GM23338 (cell line): ENCODE results near the gene ACSL4. TPM values are rescaled to one million over a fixed set of nuclear protein-coding genes. Genes with fewer than 3 reads are reported as not detected.

Experiments used
- ATAC-seq: fragments of 200-7000 bp; cut with Tn5 transposase; 3 replicates; pipeline ENCODE4 v1.9.1; 2020
- DNase-seq: peaks from one replicate; pipeline ENCODE4 v3.0.0-alpha.2; 2015; ENCODE audit warnings: low spot score
- H2AFZ ChIP-seq: fragments of 200-600 bp; sonication (generic); 2 replicates; pipeline ENCODE4 v1.8.0; 2016; ENCODE audit warnings: antibody characterized with exemption, mild to moderate bottlenecking, moderate library complexity
- H3F3A ChIP-seq: fragments of 200-600 bp; sonication (generic); replicated peaks from 2 replicates; pipeline ENCODE4 v1.8.0; 2017; ENCODE audit warnings: antibody characterized with exemption, mixed run types, low read depth
- H3K27ac ChIP-seq: fragments of 200-600 bp; sonication (generic); 2 replicates; pipeline ENCODE4 v1.6.1; 2016; ENCODE audit warnings: low read depth
- H3K27me3 ChIP-seq: fragments of 200-600 bp; sonication (generic); 2 replicates; pipeline ENCODE4 v1.8.0; 2016; ENCODE audit warnings: mild to moderate bottlenecking, mixed run types, moderate library complexity; ENCODE audit not compliant: insufficient read depth
- H3K36me3 ChIP-seq: fragments of 200-600 bp; sonication (generic); 2 replicates; pipeline ENCODE4 v1.8.0; 2016; ENCODE audit warnings: mild to moderate bottlenecking; ENCODE audit not compliant: insufficient read depth
- H3K4me1 ChIP-seq: fragments of 200-600 bp; sonication (generic); 2 replicates; pipeline ENCODE4 v1.8.0; 2016; ENCODE audit warnings: mild to moderate bottlenecking, moderate library complexity; ENCODE audit not compliant: insufficient read depth
- H3K4me2 ChIP-seq: fragments of 200-600 bp; sonication (generic); 2 replicates; pipeline ENCODE4 v1.7.1; 2017; ENCODE audit warnings: mixed run types
- H3K4me3 ChIP-seq: fragments of 200-600 bp; sonication (generic); 2 replicates; pipeline ENCODE4 v1.6.1; 2016; ENCODE audit warnings: mixed run types
- H3K79me2 ChIP-seq: fragments of 200-600 bp; sonication (generic); replicated peaks from 2 replicates; pipeline ENCODE4 v1.8.0; 2017; ENCODE audit warnings: mild to moderate bottlenecking; ENCODE audit not compliant: insufficient read depth
- H3K9me2 ChIP-seq: fragments of 200-600 bp; sonication (generic); 2 replicates; pipeline ENCODE4 v1.8.0; 2017; ENCODE audit not compliant: insufficient read depth
- H4K20me1 ChIP-seq: fragments of 200-600 bp; sonication (generic); replicated peaks from 2 replicates; pipeline ENCODE4 v1.8.0; 2017; ENCODE audit warnings: mild to moderate bottlenecking; ENCODE audit not compliant: insufficient read depth
- H3K27ac Mint-ChIP-seq: 2 replicates; pipeline ENCODE4 v1.8.0; 2020; ENCODE audit warnings: inconsistent platforms, mild to moderate bottlenecking, moderate library complexity, mixed read lengths
- H3K27me3 Mint-ChIP-seq: 3 replicates; pipeline ENCODE4 v1.8.0; 2022; ENCODE audit warnings: low read depth, mild to moderate bottlenecking, moderate library complexity, mixed read lengths, inconsistent platforms; ENCODE audit not compliant: insufficient read depth, poor library complexity
- H3K36me3 Mint-ChIP-seq: 3 replicates; pipeline ENCODE4 v1.8.0; 2021; ENCODE audit warnings: low read depth, mild to moderate bottlenecking, inconsistent platforms, moderate library complexity, mixed read lengths
- H3K4me1 Mint-ChIP-seq: 3 replicates; pipeline ENCODE4 v1.8.0; 2020; ENCODE audit warnings: mild to moderate bottlenecking, inconsistent platforms, mixed read lengths
- H3K4me3 Mint-ChIP-seq: 3 replicates; pipeline ENCODE4 v1.8.0; 2021; ENCODE audit warnings: moderate library complexity, mild to moderate bottlenecking, inconsistent platforms, mixed read lengths
- H3K9me3 Mint-ChIP-seq: 3 replicates; pipeline ENCODE4 v1.8.0; 2020; ENCODE audit warnings: moderate library complexity, mild to moderate bottlenecking, inconsistent platforms, mixed read lengths
- CTCF ChIP-seq, 2 experiments: fragments of 200-600 bp in 1 of 2; sonication (generic) in 1 of 2; conservative IDR thresholded peaks; 2 replicates each; pipeline versions ENCODE4 v1.5.1 to v1.6.1; 2016 to 2017; ENCODE audit warnings: antibody characterized with exemption in 2 of 2, low read depth in 2 of 2, mild to moderate bottlenecking in 2 of 2, moderate library complexity in 1 of 2
- ETS1 ChIP-seq: IDR thresholded peaks from 2 replicates; pipeline ENCODE4 v1.6.1; 2016; ENCODE audit warnings: antibody characterized with exemption
- EZH2 ChIP-seq: fragments of 200-600 bp; sonication (generic); IDR thresholded peaks from one replicate; pipeline ENCODE4 v1.8.0; 2017; ENCODE audit warnings: antibody characterized with exemption, mild to moderate bottlenecking, low read depth; ENCODE audit not compliant: unreplicated experiment
- JUNB ChIP-seq: IDR thresholded peaks from one replicate; pipeline ENCODE4 v1.6.1; 2016; ENCODE audit warnings: antibody characterized with exemption; ENCODE audit not compliant: unreplicated experiment
- NANOG ChIP-seq: IDR thresholded peaks from 2 replicates; pipeline ENCODE4 v1.6.1; 2016; ENCODE audit warnings: antibody characterized with exemption, borderline replicate concordance
- POLR2AphosphoS5 ChIP-seq: IDR thresholded peaks from 2 replicates; pipeline ENCODE4 v1.6.1; 2016; ENCODE audit warnings: antibody characterized with exemption, low read depth
- STAT1 ChIP-seq: IDR thresholded peaks from one replicate; pipeline ENCODE4 v1.6.1; 2016; ENCODE audit warnings: antibody characterized with exemption; ENCODE audit not compliant: unreplicated experiment
- ZNF114 ChIP-seq: fragments of 250-450 bp; sonication (Bioruptor Pico); IDR thresholded peaks from 2 replicates; pipeline ENCODE4 v1.5.0; 2020; ENCODE audit warnings: mild to moderate bottlenecking, moderate library complexity
- polyA plus RNA-seq: library from polyadenylated mRNA; unstranded; fragments of >200 nt; fragmentation: Nextera tagmentation; extraction: Ambion mirVana; gene quantifications from 2 replicates; pipeline ENCODE4 v1.2.1, GENCODE V29; 2016
- total RNA-seq: library from RNA; depleted of rRNA; stranded (reverse); fragments of >200 nt; shearing (Covaris generic); gene quantifications from 2 replicates; pipeline ENCODE4 v1.2.3, GENCODE V29; 2014
- TF ChIP-seq, protein P1 (sequence below): fragments of 250-450 bp; sonication (Bioruptor Pico); IDR thresholded peaks from 2 replicates; pipeline ENCODE4 v1.5.0; 2020; ENCODE audit warnings: mild to moderate bottlenecking, moderate library complexity

The ACSL4 gene
- total and polyA plus RNA-seq, 2 experiments from 2014 or later = 17.8 to 76.3 TPM

DNA sequence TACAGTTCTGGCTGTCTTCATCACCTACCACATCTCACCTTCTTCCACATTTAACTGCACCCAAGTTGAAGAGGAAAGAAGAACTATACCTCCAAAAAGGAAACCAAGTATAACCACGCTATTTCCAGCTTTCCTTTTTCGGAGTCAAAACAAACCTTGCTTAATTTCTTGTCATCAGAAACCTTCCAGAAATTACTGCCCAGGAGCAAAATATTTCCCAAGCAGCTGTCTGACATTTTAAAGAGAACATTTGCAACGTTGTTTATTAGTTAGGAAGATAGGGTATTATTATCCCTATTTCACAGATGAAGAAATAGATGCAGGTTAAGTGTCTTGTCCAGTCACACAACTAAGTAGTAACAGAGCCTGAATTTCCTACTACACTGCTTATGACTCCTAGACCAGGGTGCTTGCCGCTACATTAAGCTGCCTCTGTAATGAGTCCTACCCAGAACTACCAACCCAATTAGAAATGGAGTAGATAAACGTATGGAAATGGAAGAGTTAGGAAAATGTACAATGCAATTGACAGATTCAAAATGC is 2.2 kb upstream of the ACSL4 start:
- no peak for ATAC-seq
- H3K27me3 Mint-ChIP-seq = peaks cover 3% of the 10 kb centered on the region
- Histone ChIP-seq H3K4me1 (peaks cover 3% of the 10 kb centered on the region), H2AFZ (no peak overlapping the region), H3K9me2 (no peaks in the 10 kb centered on the region), H3K36me3 (no peaks in the 10 kb centered on the region), H3K79me2 (peaks cover 21% of the 10 kb centered on the region), H3K27ac (no peak overlapping the region), H4K20me1 (no peaks in the 10 kb centered on the region), H3F3A (no peaks in the 10 kb centered on the region), H3K4me2 (no peak overlapping the region), H3K4me3 (no peak overlapping the region), H3K27me3 (0 out of 2 replicates have a peak, but pooled peaks cover 7% of the 10 kb centered on the region)
- H3K27ac Mint-ChIP-seq = no peak overlapping the region
- no peaks in the 10 kb centered on the region for H3K9me3 Mint-ChIP-seq
- DNase-seq = no peak
- H3K4me3 Mint-ChIP-seq = no peak overlapping the region
- H3K4me1 Mint-ChIP-seq = peaks cover 6% of the 10 kb centered on the region
- peaks cover 1% of the 10 kb centered on the region; the same call in 2 of the 3 replicates for H3K36me3 Mint-ChIP-seq
- TF ChIP-seq POLR2AphosphoS5 = no peak

- DNase-seq (no peak), ATAC-seq (no peak)
- Histone ChIP-seq H3K79me2 (peaks cover 37% of the 10 kb centered on the region), H3K4me1 (peaks cover 3% of the 10 kb centered on the region), H3K27me3 (0 out of 2 replicates have a peak, but pooled peaks cover 7% of the 10 kb centered on the region), H3K36me3 (no peaks in the 10 kb centered on the region), H3K9me2 (no peaks in the 10 kb centered on the region), H3K27ac (no peak overlapping the region), H3K4me2 (peak overlapping the region; percentile 82), H4K20me1 (no peaks in the 10 kb centered on the region), H3F3A (no peaks in the 10 kb centered on the region), H3K4me3 (peak overlapping the region; percentile 75), H2AFZ (0 out of 2 replicates have a peak overlapping the region, but pooled peaks have one; percentile 74)
- H3K27me3 Mint-ChIP-seq = peaks cover 3% of the 10 kb centered on the region
- peaks cover 5% of the 10 kb centered on the region; the same call in 2 of the 3 replicates for H3K36me3 Mint-ChIP-seq
- peaks cover 6% of the 10 kb centered on the region for H3K4me1 Mint-ChIP-seq
- no peaks in the 10 kb centered on the region for H3K9me3 Mint-ChIP-seq
- H3K27ac Mint-ChIP-seq = no peak overlapping the region
- peak overlapping the region; percentile 83 for H3K4me3 Mint-ChIP-seq
- no peak for TF ChIP-seq EZH2
- TF ChIP-seq, protein P1, sequence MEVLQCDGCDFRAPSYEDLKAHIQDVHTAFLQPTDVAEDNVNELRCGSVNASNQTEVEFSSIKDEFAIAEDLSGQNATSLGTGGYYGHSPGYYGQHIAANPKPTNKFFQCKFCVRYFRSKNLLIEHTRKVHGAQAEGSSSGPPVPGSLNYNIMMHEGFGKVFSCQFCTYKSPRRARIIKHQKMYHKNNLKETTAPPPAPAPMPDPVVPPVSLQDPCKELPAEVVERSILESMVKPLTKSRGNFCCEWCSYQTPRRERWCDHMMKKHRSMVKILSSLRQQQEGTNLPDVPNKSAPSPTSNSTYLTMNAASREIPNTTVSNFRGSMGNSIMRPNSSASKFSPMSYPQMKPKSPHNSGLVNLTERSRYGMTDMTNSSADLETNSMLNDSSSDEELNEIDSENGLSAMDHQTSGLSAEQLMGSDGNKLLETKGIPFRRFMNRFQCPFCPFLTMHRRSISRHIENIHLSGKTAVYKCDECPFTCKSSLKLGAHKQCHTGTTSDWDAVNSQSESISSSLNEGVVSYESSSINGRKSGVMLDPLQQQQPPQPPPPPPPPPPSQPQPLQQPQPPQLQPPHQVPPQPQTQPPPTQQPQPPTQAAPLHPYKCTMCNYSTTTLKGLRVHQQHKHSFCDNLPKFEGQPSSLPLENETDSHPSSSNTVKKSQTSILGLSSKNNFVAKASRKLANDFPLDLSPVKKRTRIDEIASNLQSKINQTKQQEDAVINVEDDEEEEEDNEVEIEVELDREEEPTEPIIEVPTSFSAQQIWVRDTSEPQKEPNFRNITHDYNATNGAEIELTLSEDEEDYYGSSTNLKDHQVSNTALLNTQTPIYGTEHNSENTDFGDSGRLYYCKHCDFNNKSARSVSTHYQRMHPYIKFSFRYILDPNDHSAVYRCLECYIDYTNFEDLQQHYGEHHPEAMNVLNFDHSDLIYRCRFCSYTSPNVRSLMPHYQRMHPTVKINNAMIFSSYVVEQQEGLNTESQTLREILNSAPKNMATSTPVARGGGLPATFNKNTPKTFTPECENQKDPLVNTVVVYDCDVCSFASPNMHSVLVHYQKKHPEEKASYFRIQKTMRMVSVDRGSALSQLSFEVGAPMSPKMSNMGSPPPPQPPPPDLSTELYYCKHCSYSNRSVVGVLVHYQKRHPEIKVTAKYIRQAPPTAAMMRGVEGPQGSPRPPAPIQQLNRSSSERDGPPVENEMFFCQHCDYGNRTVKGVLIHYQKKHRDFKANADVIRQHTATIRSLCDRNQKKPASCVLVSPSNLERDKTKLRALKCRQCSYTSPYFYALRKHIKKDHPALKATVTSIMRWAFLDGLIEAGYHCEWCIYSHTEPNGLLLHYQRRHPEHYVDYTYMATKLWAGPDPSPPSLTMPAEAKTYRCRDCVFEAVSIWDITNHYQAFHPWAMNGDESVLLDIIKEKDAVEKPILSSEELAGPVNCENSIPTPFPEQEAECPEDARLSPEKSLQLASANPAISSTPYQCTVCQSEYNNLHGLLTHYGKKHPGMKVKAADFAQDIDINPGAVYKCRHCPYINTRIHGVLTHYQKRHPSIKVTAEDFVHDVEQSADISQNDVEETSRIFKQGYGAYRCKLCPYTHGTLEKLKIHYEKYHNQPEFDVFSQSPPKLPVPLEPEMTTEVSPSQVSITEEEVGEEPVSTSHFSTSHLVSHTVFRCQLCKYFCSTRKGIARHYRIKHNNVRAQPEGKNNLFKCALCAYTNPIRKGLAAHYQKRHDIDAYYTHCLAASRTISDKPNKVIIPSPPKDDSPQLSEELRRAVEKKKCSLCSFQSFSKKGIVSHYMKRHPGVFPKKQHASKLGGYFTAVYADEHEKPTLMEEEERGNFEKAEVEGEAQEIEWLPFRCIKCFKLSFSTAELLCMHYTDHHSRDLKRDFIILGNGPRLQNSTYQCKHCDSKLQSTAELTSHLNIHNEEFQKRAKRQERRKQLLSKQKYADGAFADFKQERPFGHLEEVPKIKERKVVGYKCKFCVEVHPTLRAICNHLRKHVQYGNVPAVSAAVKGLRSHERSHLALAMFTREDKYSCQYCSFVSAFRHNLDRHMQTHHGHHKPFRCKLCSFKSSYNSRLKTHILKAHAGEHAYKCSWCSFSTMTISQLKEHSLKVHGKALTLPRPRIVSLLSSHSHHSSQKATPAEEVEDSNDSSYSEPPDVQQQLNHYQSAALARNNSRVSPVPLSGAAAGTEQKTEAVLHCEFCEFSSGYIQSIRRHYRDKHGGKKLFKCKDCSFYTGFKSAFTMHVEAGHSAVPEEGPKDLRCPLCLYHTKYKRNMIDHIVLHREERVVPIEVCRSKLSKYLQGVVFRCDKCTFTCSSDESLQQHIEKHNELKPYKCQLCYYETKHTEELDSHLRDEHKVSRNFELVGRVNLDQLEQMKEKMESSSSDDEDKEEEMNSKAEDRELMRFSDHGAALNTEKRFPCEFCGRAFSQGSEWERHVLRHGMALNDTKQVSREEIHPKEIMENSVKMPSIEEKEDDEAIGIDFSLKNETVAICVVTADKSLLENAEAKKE (CRISPR knock-in tag) = no peak
- no peak for TF ChIP-seq POLR2AphosphoS5
- no peak for TF ChIP-seq STAT1
- TF ChIP-seq NANOG = no peak
- no peak for TF ChIP-seq ZNF114 (CRISPR knock-in tag)
- no peak for TF ChIP-seq CTCF (conservative IDR thresholded peaks at IDR 0.05; ENCODE audit: low read depth in 2 of 2)
- TF ChIP-seq ETS1 = no peak
- no peak for TF ChIP-seq JUNB
These were observed 591 bp upstream of the ACSL4 start for GRCh38 chrX:109733613-109734083.
